K562 (cell line): Measurements from ENCODE around the gene SKAP2. TPM values are rescaled to one million over a fixed set of nuclear protein-coding genes. Genes with fewer than 3 reads are reported as not detected.

ENCODE experiments used
- ATAC-seq: fragments of 200-7000 bp; cut with Tn5 transposase; 3 replicates; pipeline ENCODE4 v1.9.1; 2020; ENCODE audit warnings: moderate library complexity
- BruUV-seq: library from RNA; stranded (reverse); fragments of 400-500 nt; replicated peaks from 2 replicates; lab custom pipeline; 2021; lab: Mats Ljungman, UMichigan
- CTCF ChIA-PET: fragments of 300-600 bp; formaldehyde crosslinking; extraction: SDS; loops from one replicate; lab custom pipeline; 2021; ENCODE audit warnings: low intra/inter-chr PET ratio; lab: Yijun Ruan, JAX
- POLR2A ChIA-PET: fragments of 300-600, 350-650 bp; sonication (Branson Sonifier 250); formaldehyde crosslinking; extraction: SDS; loops from one replicate; lab custom pipeline; 2021; ENCODE audit warnings: antibody characterized with exemption, inconsistent platforms; lab: Yijun Ruan, JAX
- DNase-seq, 4 experiments: peaks; one replicate each; pipeline versions ENCODE4 v3.0.0 to v3.0.0-alpha.2; 2011 to 2018; ENCODE audit warnings: low spot score in 3 of 4, mixed read lengths in 3 of 4; ENCODE audit errors: extremely low read depth in 1 of 4
- FAIRE-seq: peaks from 2 replicates; lab custom pipeline; 2011; peaks lifted over from hg19 to GRCh38; lab: Jason Lieb, UNC
- H2AFZ ChIP-seq: 2 replicates; pipeline ENCODE4 v1.6.0; 2011; ENCODE audit warnings: low read depth, low read length, control low read depth, inconsistent platforms
- H3K27ac ChIP-seq: fragments of 200-600 bp; 3 replicates; pipeline ENCODE4 v1.8.0; 2011; ENCODE audit warnings: low read depth, mild to moderate bottlenecking, control low read depth, inconsistent platforms, low read length, moderate library complexity, mixed read lengths; ENCODE audit errors: extremely low read depth
- H3K27me3 ChIP-seq, 2 experiments: fragments of 300-600 bp in 1 of 2; 2 replicates in 1 of 2; 3 replicates in 1 of 2; pipeline versions ENCODE4 v1.6.0 to v1.8.0; 2011; ENCODE audit warnings: inconsistent platforms in 2 of 2, low read length in 2 of 2, mild to moderate bottlenecking in 1 of 2, mixed read lengths in 1 of 2, moderate library complexity in 1 of 2; ENCODE audit not compliant: control insufficient read depth in 2 of 2, insufficient read depth in 2 of 2
- H3K36me3 ChIP-seq: fragments of 300-600 bp; 3 replicates; pipeline ENCODE4 v1.8.0; 2011; ENCODE audit warnings: mild to moderate bottlenecking, low read length, inconsistent platforms; ENCODE audit not compliant: control insufficient read depth, insufficient read depth
- H3K4me1 ChIP-seq, 2 experiments: fragments of 200-600 bp in 1 of 2; replicated peaks in 1 of 2; 2 replicates in 1 of 2; 3 replicates in 1 of 2; pipeline versions ENCODE4 v1.5.1 to v1.8.0; 2011; ENCODE audit warnings: inconsistent platforms in 2 of 2, low read length in 2 of 2, mild to moderate bottlenecking in 1 of 2, mixed read lengths in 1 of 2, moderate library complexity in 1 of 2; ENCODE audit not compliant: control insufficient read depth in 2 of 2, insufficient read depth in 2 of 2
- H3K4me2 ChIP-seq: 2 replicates; pipeline ENCODE4 v1.6.1; 2011; ENCODE audit warnings: low read length, control low read depth, inconsistent platforms, mixed read lengths; ENCODE audit not compliant: insufficient read depth
- H3K4me3 ChIP-seq: fragments of 200-600 bp; sonication (generic), shearing (Covaris generic); 2 replicates; pipeline ENCODE4 v1.5.1; 2016; ENCODE audit warnings: control low read depth, inconsistent platforms
- H3K79me2 ChIP-seq: fragments of 200-600 bp; 3 replicates; pipeline ENCODE4 v1.8.0; 2011; ENCODE audit warnings: low read length, inconsistent platforms; ENCODE audit not compliant: control insufficient read depth, insufficient read depth
- H3K9ac ChIP-seq, 2 experiments: 2 replicates each; pipeline versions ENCODE4 v1.6.0 to v1.6.1; 2011; ENCODE audit warnings: low read depth in 2 of 2, low read length in 2 of 2, control low read depth in 1 of 2, inconsistent platforms in 1 of 2, mild to moderate bottlenecking in 1 of 2, mixed read lengths in 1 of 2; ENCODE audit not compliant: insufficient read depth in 1 of 2
- H3K9me1 ChIP-seq: one replicate; pipeline ENCODE4 v1.6.0; 2011; ENCODE audit warnings: inconsistent platforms, mild to moderate bottlenecking, low read length, moderate library complexity; ENCODE audit not compliant: control insufficient read depth, insufficient read depth
- H3K9me3 ChIP-seq: replicated peaks from 2 replicates; pipeline ENCODE4 v1.5.1; 2011; ENCODE audit warnings: low read depth, low read length, inconsistent platforms; ENCODE audit not compliant: control insufficient read depth, insufficient read depth
- H4K20me1 ChIP-seq: replicated peaks from 2 replicates; pipeline ENCODE4 v1.6.1; 2011; ENCODE audit warnings: low read length, inconsistent platforms, mixed read lengths; ENCODE audit not compliant: control insufficient read depth, insufficient read depth
- CAMTA2 ChIP-seq: fragments of 250-450 bp; sonication (Bioruptor Pico); conservative IDR thresholded peaks from 2 replicates; pipeline ENCODE4 v1.5.1; 2022
- CBX8 ChIP-seq: fragments of 200-600 bp; sonication (generic); IDR thresholded peaks from 2 replicates; pipeline ENCODE4 v1.6.1; 2012; ENCODE audit warnings: borderline replicate concordance, mixed run types, low read depth, mild to moderate bottlenecking, moderate library complexity, mixed read lengths, low read length, control low read depth, inconsistent platforms; ENCODE audit not compliant: poor library complexity, severe bottlenecking; ENCODE audit errors: extremely low read depth
- DNMT1 ChIP-seq: fragments of 450-650 bp; IDR thresholded peaks from 2 replicates; pipeline ENCODE4 v1.6.1; 2016; ENCODE audit warnings: antibody characterized with exemption, mild to moderate bottlenecking
- EWSR1 ChIP-seq: fragments of 450-650 bp; IDR thresholded peaks from 2 replicates; pipeline ENCODE4 v1.6.1; 2018; ENCODE audit warnings: borderline replicate concordance, mild to moderate bottlenecking, low read depth, moderate library complexity; ENCODE audit not compliant: partially characterized antibody
- GABPA ChIP-seq: fragments of 200-800 bp; sonication (Bioruptor generic); conservative IDR thresholded peaks from 2 replicates; pipeline ENCODE4 v1.6.1; 2016; ENCODE audit warnings: low read depth, missing genetic modification characterization, missing compliant biosample characterization
- NR1H2 ChIP-seq: sonication (generic); formaldehyde crosslinking; IDR thresholded peaks from 2 replicates; pipeline ENCODE4 v1.4.0; 2020; ENCODE audit warnings: mild to moderate bottlenecking, missing genetic modification reagents
- POLR2B ChIP-seq: fragments of 450-650 bp; IDR thresholded peaks from 2 replicates; pipeline ENCODE4 v1.6.1; 2018; ENCODE audit warnings: low read depth; ENCODE audit not compliant: partially characterized antibody
- RBM17 ChIP-seq: fragments of 200-400 bp; formaldehyde crosslinking; IDR thresholded peaks from 2 replicates; pipeline ENCODE4 v1.6.1; 2017; ENCODE audit warnings: low read depth, mild to moderate bottlenecking, low read length, borderline replicate concordance
- RBM39 ChIP-seq: fragments of 200-400 bp; formaldehyde crosslinking; optimal IDR thresholded peaks from 2 replicates; pipeline ENCODE3; 2018; ENCODE audit warnings: low read depth, low read length
- SLC30A9 ChIP-seq: fragments of 250-450 bp; sonication (Bioruptor Pico); IDR thresholded peaks from 2 replicates; pipeline ENCODE4 v1.8.0; 2022; ENCODE audit warnings: mild to moderate bottlenecking, moderate library complexity
- SMAD3 ChIP-seq: fragments of 450-650 bp; formaldehyde crosslinking; conservative IDR thresholded peaks from 2 replicates; pipeline ENCODE4 v1.4.0; 2020; ENCODE audit warnings: mild to moderate bottlenecking
- SNIP1 ChIP-seq: fragments of 450-650 bp; IDR thresholded peaks from 2 replicates; pipeline ENCODE4 v1.7.1; 2017; ENCODE audit warnings: low read depth, mild to moderate bottlenecking
- ZNF780A ChIP-seq: fragments of 250-450 bp; sonication (Bioruptor Pico); IDR thresholded peaks from 2 replicates; pipeline ENCODE4 v1.5.0; 2021; ENCODE audit warnings: mild to moderate bottlenecking
- WGBS: fragments of 100-300 bp; shearing (Covaris generic); methylation state at CpG from one replicate; pipeline ENCODE4 v1.1.6; 2016; ENCODE audit warnings: low coverage, mixed read lengths; ENCODE audit not compliant: insufficient coverage; ENCODE audit errors: missing lambda C conversion rate; 5-methylcytosine and 5-hydroxymethylcytosine counted together
- in situ Hi-C: fragments of 300-500 bp; cut with MboI; formaldehyde crosslinking; loops from 4 replicates; pipeline ENCODE4 v1.15.0; 2018; ENCODE audit warnings: inconsistent platforms, mixed read lengths
- intact Hi-C: fragments of 100-400 bp; cut with micrococcal nuclease; formaldehyde crosslinking; loops from 2 replicates; pipeline ENCODE4 v1.14.2; 2022
- polyA plus RNA-seq, 8 experiments: library from polyadenylated mRNA; depleted of rRNA in 4 of 8; stranded (reverse) in 5 of 8; unstranded in 3 of 8; fragments of >200 nt; fragmentation: Nextera tagmentation in 2 of 8; fragmentation: Illumina TruSeq in 1 of 8; extraction: Ambion mirVana in 2 of 8; extraction: Trizol in 1 of 8; gene quantifications; 2 replicates each; pipeline versions ENCODE4 v1.2.1 to v1.2.3, GENCODE V29; 2011 to 2014; ENCODE audit warnings: inconsistent platforms in 1 of 8, missing spikeins in 1 of 8
- total RNA-seq, 7 experiments: library from RNA; depleted of rRNA in 6 of 7; stranded (reverse); fragments of >200 nt in 6 of 7; fragmentation: Illumina TruSeq in 2 of 7; extraction: Trizol in 2 of 7; gene quantifications; 2 replicates each; pipeline versions ENCODE4 v1.2.1 to v1.2.3, GENCODE V29; 2011 to 2021; ENCODE audit warnings: low replicate concordance in 1 of 7

SKAP2 gene
- total and polyA plus RNA-seq, 9 of the 15 experiments (the other 6 are each of a cell fraction or from before 2014, with no cell fraction given), result 4.2 to 11.7 (median 8.3) TPM

- in situ Hi-C loops, result loop anchor here (10.0 kb wide), 1 partner anchor 288 kb away; the partner anchor contains the start of genes HOXA5 and HOXA6
- CTCF ChIA-PET, result interaction anchor here (0.5 kb wide), 1 partner anchor 167 kb away, joined by 3 read pairs; no protein-coding TSS in a partner anchor
- H3K9me3 ChIP-seq, result no peaks in the 10 kb centered on the region
- H3K4me3 ChIP-seq, result no peak overlapping the region
- no TSS peak for BruUV-seq
- H3K27ac ChIP-seq, result no peak overlapping the region
- H3K79me2 ChIP-seq, result no peaks in the 10 kb centered on the region
- H3K4me2 ChIP-seq, result no peak overlapping the region
- no peak for ATAC-seq
- peaks cover 10% of the 10 kb centered on the region for H4K20me1 ChIP-seq
- no peak for DNase-seq
- TF ChIP-seq ZNF780A (CRISPR knock-in tag) (no peak), CBX8 (peak; percentile 68)
- intact Hi-C loops, result no loop called here
- H3K9me1 ChIP-seq, result no peaks in the 10 kb centered on the region
- H3K27me3 ChIP-seq, result peaks cover 2 to 10% of the 10 kb centered on the region in 2 experiments; a peak in 1 of 5 replicates
- H3K4me1 ChIP-seq, result peaks cover 3 to 9% of the 10 kb centered on the region in 2 experiments; a peak in 4 of 5 replicates
- FAIRE-seq, result no peak
- no peak overlapping the region for H2AFZ ChIP-seq
- no peaks in the 10 kb centered on the region for H3K36me3 ChIP-seq
- peak overlapping the region in 1 of 2 experiments; percentile 64; a peak in 2 of 4 replicates for H3K9ac ChIP-seq
- POLR2A ChIA-PET, result interaction anchor here (1.0 kb wide), 1 partner anchor 43 kb away, joined by 3 read pairs; no protein-coding TSS in a partner anchor
- WGBS, result 0% methylated on average over 4 of the region's 4 CpGs
Measured at GRCh38 chr7:26857170-26857505, 7.3 kb downstream of the SKAP2 start.

GRCh38 chr7:26856176-26856985 lies 8.0 kb downstream of the SKAP2 start:
- no peak overlapping the region for H2AFZ ChIP-seq
- H3K9me1 ChIP-seq, result no peaks in the 10 kb centered on the region
- H3K27me3 ChIP-seq, result peaks cover 2 to 10% of the 10 kb centered on the region in 2 experiments; a peak in 1 of 5 replicates
- no peak overlapping the region for H3K4me3 ChIP-seq
- intact Hi-C loops, result no loop called here
- in situ Hi-C loops, result loop anchor here (10.0 kb wide), 1 partner anchor 288 kb away; the partner anchor contains the start of genes HOXA5 and HOXA6
- FAIRE-seq, result no peak
- no peaks in the 10 kb centered on the region for H3K79me2 ChIP-seq
- H4K20me1 ChIP-seq, result peaks cover 10% of the 10 kb centered on the region
- peaks cover 3 to 9% of the 10 kb centered on the region in 2 experiments; a peak in 4 of 5 replicates for H3K4me1 ChIP-seq
- no peaks in the 10 kb centered on the region for H3K9me3 ChIP-seq
- DNase-seq, result no peak
- ATAC-seq, result no peak
- ChIA-PET POLR2A (interaction anchor here (1.0 kb wide), 1 partner anchor 44 kb away, joined by 3 read pairs; no protein-coding TSS in a partner anchor), CTCF (no interaction called here)
- no peak overlapping the region for H3K9ac ChIP-seq
- 7% methylated on average over 3 of the region's 3 CpGs for WGBS
- H3K27ac ChIP-seq, result no peak overlapping the region
- BruUV-seq, result no TSS peak
- no peak overlapping the region for H3K4me2 ChIP-seq
- H3K36me3 ChIP-seq, result no peaks in the 10 kb centered on the region
- TF ChIP-seq SLC30A9 (CRISPR knock-in tag) (no peak), SMAD3 (no peak), POLR2B (no peak), DNMT1 (no peak), RBM39 (no peak), CAMTA2 (CRISPR knock-in tag) (no peak), EWSR1 (no peak), NR1H2 (CRISPR knock-in tag) (no peak), RBM17 (no peak), GABPA (tag) (no peak), SNIP1 (no peak)
